HEK293 (cell line): ENCODE results near the gene MIA2.

Experiments used
- CTCF ChIP-seq: fragments of 450-650 bp; formaldehyde crosslinking; IDR thresholded peaks from 2 replicates; pipeline ENCODE4 v1.5.1; 2016; ENCODE audit warnings: missing biosample characterization, missing genetic modification characterization
- GFI1B ChIP-seq: fragments of 450-650 bp; formaldehyde crosslinking; IDR thresholded peaks from 2 replicates; pipeline ENCODE4 v1.5.1; 2016; ENCODE audit warnings: missing biosample characterization, missing genetic modification characterization
- GLI4 ChIP-seq: fragments of 450-650 bp; formaldehyde crosslinking; IDR thresholded peaks from 2 replicates; pipeline ENCODE4 v1.5.1; 2016; ENCODE audit warnings: missing biosample characterization, missing genetic modification characterization
- HOXA7 ChIP-seq: sonication (generic); formaldehyde crosslinking; IDR thresholded peaks from 2 replicates; pipeline ENCODE4 v1.8.1; 2022; ENCODE audit warnings: missing genetic modification reagents, borderline replicate concordance
- PATZ1 ChIP-seq: fragments of 450-650 bp; formaldehyde crosslinking; IDR thresholded peaks from 2 replicates; pipeline ENCODE4 v1.5.1; 2016; ENCODE audit warnings: missing biosample characterization, missing genetic modification characterization
- REST ChIP-seq: fragments of 450-650 bp; formaldehyde crosslinking; IDR thresholded peaks from 2 replicates; pipeline ENCODE4 v1.5.1; 2016; ENCODE audit warnings: missing biosample characterization, missing genetic modification characterization
- SETDB1 ChIP-seq: IDR thresholded peaks from one replicate; pipeline ENCODE4 v1.6.1; 2017; ENCODE audit warnings: mild to moderate bottlenecking, low read length, moderate library complexity, mixed read lengths; ENCODE audit not compliant: insufficient read length
- ZIC2 ChIP-seq: fragments of 450-650 bp; formaldehyde crosslinking; IDR thresholded peaks from 2 replicates; pipeline ENCODE4 v1.5.1; 2016; ENCODE audit warnings: missing biosample characterization, missing genetic modification characterization
- ZNF140 ChIP-seq: fragments of 450-650 bp; formaldehyde crosslinking; IDR thresholded peaks from 2 replicates; pipeline ENCODE4 v1.5.1; 2016; ENCODE audit warnings: missing biosample characterization, missing genetic modification characterization
- ZNF248 ChIP-seq: fragments of 450-650 bp; formaldehyde crosslinking; IDR thresholded peaks from 2 replicates; pipeline ENCODE4 v1.5.1; 2017; ENCODE audit warnings: missing biosample characterization, missing genetic modification characterization
- ZNF274 ChIP-seq, 2 experiments: fragments of 200-500 bp in 1 of 2; fragments of 450-650 bp in 1 of 2; sonication (Bioruptor generic) in 1 of 2; formaldehyde crosslinking in 1 of 2; IDR thresholded peaks; 2 replicates each; pipeline versions ENCODE4 v1.5.1 to v1.6.1; 2014 to 2016; ENCODE audit warnings: borderline replicate concordance in 1 of 2, inconsistent platforms in 1 of 2, low read length in 1 of 2, missing biosample characterization in 1 of 2, missing genetic modification characterization in 1 of 2
- ZNF302 ChIP-seq: fragments of 450-650 bp; formaldehyde crosslinking; IDR thresholded peaks from 2 replicates; pipeline ENCODE4 v1.5.1; 2016; ENCODE audit warnings: missing biosample characterization, missing genetic modification characterization, low read depth
- ZNF501 ChIP-seq: fragments of 450-650 bp; formaldehyde crosslinking; IDR thresholded peaks from 2 replicates; pipeline ENCODE4 v1.5.1; 2016; ENCODE audit warnings: missing biosample characterization, missing genetic modification characterization
- ZNF623 ChIP-seq: fragments of 450-650 bp; formaldehyde crosslinking; IDR thresholded peaks from 2 replicates; pipeline ENCODE4 v1.5.1; 2016; ENCODE audit warnings: missing biosample characterization, missing genetic modification characterization

GRCh38 chr14:39258782-39259545, 25.2 kb downstream of the MIA2 start:
- TF ChIP-seq ZNF248 (tag by site-specific recombination): no peak
- TF ChIP-seq ZNF140 (tag by site-specific recombination): no peak
- no peak for TF ChIP-seq HOXA7 (CRISPR knock-in tag)
- TF ChIP-seq SETDB1: no peak
- no peak for TF ChIP-seq REST (tag by site-specific recombination)
- TF ChIP-seq ZNF623: no peak
- no peak for TF ChIP-seq ZNF501 (tag by site-specific recombination)
- TF ChIP-seq CTCF (tag by site-specific recombination): no peak
- no peak for TF ChIP-seq GLI4 (tag by site-specific recombination)
- no peak for TF ChIP-seq ZNF274 (IDR thresholded peaks at IDR 0.05; ENCODE audit: low read length)
- TF ChIP-seq ZNF274 (tag by site-specific recombination; IDR thresholded peaks at IDR 0.05; ENCODE audit: borderline replicate concordance): no peak
- TF ChIP-seq ZNF302: no peak
- TF ChIP-seq ZIC2 (tag by site-specific recombination): no peak
- TF ChIP-seq PATZ1 (tag by site-specific recombination): no peak
- no peak for TF ChIP-seq GFI1B (tag by site-specific recombination)
